Measurements from ENCODE around the gene PAGR1. TPM values are rescaled to one million over a fixed set of nuclear protein-coding genes. Genes with fewer than 3 reads are reported as not detected.

Gene PAGR1
- total and polyA plus RNA-seq, 2 of the 13 experiments (the other 11 are each of a cell fraction or from before 2014, with no cell fraction given): 9.8 to 66.4 TPM

GRCh38 chr16:29811170-29811895 lies 4.6 kb upstream of the PAGR1 start (continued):
- TF ChIP-seq RERE (CRISPR knock-in tag; IDR thresholded peaks at IDR 0.05; ENCODE audit: low read depth) (0 out of 2 replicates have a peak, but pooled peaks have one; percentile 17), TCF7 (IDR thresholded peaks at IDR 0.05; ENCODE audit: low read depth) (no peak), NR1H2 (CRISPR knock-in tag; IDR thresholded peaks at IDR 0.05; ENCODE audit: borderline replicate concordance, low read depth) (no peak), ZNF235 (CRISPR knock-in tag; IDR thresholded peaks at IDR 0.05; ENCODE audit: borderline replicate concordance) (no peak), SMARCE1 (IDR thresholded peaks at IDR 0.05; ENCODE audit: borderline replicate concordance) (no peak), ELF4 (CRISPR knock-in tag; IDR thresholded peaks at IDR 0.05; ENCODE audit: borderline replicate concordance) (no peak), AKNA (CRISPR knock-in tag; IDR thresholded peaks at IDR 0.05; ENCODE audit: borderline replicate concordance) (no peak), ZNF512B (CRISPR knock-in tag; IDR thresholded peaks at IDR 0.05; ENCODE audit: borderline replicate concordance) (no peak), ZFP91 (CRISPR knock-in tag; IDR thresholded peaks at IDR 0.05; ENCODE audit: borderline replicate concordance) (peak; percentile 83; the same call in 1 of the 2 replicates), ZNF720 (CRISPR knock-in tag; IDR thresholded peaks at IDR 0.05) (no peak; the same call in 1 of the 2 replicates), NCOR1 (IDR thresholded peaks at IDR 0.05; ENCODE audit: borderline replicate concordance, low read length) (no peak)

Data from HepG2 (cell line).